HCT116 (cell line): ENCODE measurements around the gene RAD51D.

Experiments
- EZH2 ChIP-seq: fragments of 200-600 bp; sonication (generic); IDR thresholded peaks from 2 replicates; pipeline ENCODE4 v1.6.1; 2017; ENCODE audit warnings: antibody characterized with exemption, mixed run types
- POLR2A ChIP-seq: IDR thresholded peaks from 2 replicates; pipeline ENCODE4 v1.7.0; 2011; ENCODE audit warnings: borderline replicate concordance; ENCODE audit not compliant: insufficient read depth, insufficient read length; ENCODE audit errors: extremely low read depth
- ZNF274 ChIP-seq: fragments of 200-500 bp; sonication (Bioruptor generic); IDR thresholded peaks from 2 replicates; pipeline ENCODE4 v1.6.1; 2014; ENCODE audit warnings: mild to moderate bottlenecking, low read depth, low read length, inconsistent platforms
- TF ChIP-seq, protein P1 (sequence below): IDR thresholded peaks from 2 replicates; pipeline ENCODE4 v1.6.1; 2012
- TF ChIP-seq, protein P2 (sequence below): IDR thresholded peaks from 2 replicates; pipeline ENCODE4 v1.6.1; 2012; ENCODE audit warnings: low read depth

DNA sequence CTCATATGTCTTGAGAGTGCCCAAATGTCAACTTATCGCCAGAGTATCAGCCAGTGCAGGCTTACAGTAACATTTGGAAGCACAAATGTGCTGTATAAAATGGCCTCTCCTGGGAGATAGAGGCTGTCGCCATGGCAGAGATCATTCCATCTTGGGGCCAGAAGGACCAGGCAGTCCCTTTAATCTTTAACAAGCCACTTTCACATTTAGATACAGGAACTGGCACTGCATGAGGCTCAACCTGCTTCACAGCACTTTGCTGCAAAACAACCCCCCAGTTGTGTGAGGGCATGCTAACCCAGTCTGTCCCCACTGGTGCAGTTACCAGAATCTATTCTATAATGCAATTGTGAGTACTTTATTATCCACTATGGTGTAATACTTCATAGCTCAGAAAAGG is 51.4 kb downstream of the RAD51D start:
- TF ChIP-seq, protein P1, sequence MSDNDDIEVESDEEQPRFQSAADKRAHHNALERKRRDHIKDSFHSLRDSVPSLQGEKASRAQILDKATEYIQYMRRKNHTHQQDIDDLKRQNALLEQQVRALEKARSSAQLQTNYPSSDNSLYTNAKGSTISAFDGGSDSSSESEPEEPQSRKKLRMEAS: no peak
- TF ChIP-seq EZH2 (no peak), ZNF274 (no peak), POLR2A (no peak)
- TF ChIP-seq, protein P2, sequence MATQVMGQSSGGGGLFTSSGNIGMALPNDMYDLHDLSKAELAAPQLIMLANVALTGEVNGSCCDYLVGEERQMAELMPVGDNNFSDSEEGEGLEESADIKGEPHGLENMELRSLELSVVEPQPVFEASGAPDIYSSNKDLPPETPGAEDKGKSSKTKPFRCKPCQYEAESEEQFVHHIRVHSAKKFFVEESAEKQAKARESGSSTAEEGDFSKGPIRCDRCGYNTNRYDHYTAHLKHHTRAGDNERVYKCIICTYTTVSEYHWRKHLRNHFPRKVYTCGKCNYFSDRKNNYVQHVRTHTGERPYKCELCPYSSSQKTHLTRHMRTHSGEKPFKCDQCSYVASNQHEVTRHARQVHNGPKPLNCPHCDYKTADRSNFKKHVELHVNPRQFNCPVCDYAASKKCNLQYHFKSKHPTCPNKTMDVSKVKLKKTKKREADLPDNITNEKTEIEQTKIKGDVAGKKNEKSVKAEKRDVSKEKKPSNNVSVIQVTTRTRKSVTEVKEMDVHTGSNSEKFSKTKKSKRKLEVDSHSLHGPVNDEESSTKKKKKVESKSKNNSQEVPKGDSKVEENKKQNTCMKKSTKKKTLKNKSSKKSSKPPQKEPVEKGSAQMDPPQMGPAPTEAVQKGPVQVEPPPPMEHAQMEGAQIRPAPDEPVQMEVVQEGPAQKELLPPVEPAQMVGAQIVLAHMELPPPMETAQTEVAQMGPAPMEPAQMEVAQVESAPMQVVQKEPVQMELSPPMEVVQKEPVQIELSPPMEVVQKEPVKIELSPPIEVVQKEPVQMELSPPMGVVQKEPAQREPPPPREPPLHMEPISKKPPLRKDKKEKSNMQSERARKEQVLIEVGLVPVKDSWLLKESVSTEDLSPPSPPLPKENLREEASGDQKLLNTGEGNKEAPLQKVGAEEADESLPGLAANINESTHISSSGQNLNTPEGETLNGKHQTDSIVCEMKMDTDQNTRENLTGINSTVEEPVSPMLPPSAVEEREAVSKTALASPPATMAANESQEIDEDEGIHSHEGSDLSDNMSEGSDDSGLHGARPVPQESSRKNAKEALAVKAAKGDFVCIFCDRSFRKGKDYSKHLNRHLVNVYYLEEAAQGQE: no peak
